HepG2 (cell line): ENCODE data around the gene MMRN2.
"Not testable (repeated sequence)": the region's sequence is repeated elsewhere in the genome, so short reads cannot be mapped to it uniquely, and the experiment has no call there.

Experiments
- NCOA1 ChIP-seq: sonication (generic); formaldehyde crosslinking; IDR thresholded peaks from 2 replicates; pipeline ENCODE4 v1.9.0; 2021; ENCODE audit warnings: missing genetic modification reagents
- TF ChIP-seq, protein P1 (sequence below): sonication (generic); formaldehyde crosslinking; IDR thresholded peaks from 2 replicates; pipeline ENCODE4 v1.8.0; 2022; ENCODE audit warnings: mild to moderate bottlenecking, missing genetic modification reagents, borderline replicate concordance

DNA sequence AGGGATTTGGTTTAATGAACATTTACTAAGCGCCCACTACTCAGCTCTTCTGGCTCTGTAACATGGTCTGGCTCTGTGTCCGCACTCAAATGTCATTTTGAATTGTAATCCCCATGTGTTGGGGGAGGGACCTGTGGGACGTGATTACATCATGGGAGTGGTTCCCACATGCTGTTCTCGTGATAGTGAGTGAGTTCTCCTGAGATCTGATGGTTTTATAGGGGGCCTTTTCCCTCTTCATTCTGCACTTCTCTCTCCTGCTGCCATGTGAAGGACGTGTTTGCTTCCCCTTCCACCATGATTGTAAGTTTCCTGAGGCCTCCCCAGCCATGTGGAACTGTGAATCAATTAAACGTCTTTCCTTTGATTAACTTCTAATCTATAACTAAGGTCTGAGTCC lies 23.6 kb upstream of the MMRN2 start:
- TF ChIP-seq NCOA1: not testable (repeated sequence)
- TF ChIP-seq, protein P1, sequence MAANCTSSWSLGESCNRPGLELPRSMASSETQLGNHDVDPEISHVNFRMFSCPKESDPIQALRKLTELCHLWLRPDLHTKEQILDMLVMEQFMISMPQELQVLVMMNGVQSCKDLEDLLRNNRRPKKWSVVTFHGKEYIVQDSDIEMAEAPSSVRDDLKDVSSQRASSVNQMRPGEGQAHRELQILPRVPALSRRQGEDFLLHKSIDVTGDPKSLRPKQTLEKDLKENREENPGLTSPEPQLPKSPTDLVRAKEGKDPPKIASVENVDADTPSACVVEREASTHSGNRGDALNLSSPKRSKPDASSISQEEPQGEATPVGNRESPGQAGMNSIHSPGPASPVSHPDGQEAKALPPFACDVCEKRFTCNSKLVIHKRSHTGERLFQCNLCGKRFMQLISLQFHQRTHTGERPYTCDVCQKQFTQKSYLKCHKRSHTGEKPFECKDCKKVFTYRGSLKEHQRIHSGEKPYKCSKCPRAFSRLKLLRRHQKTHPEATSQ (CRISPR knock-in tag): not testable (repeated sequence)
